OCI-LY3 (cell line): ENCODE data around the gene CHST13.

Experiments used
- EZH2phosphoT487 ChIP-seq: fragments of 200-600 bp; shearing (Covaris generic); IDR thresholded peaks from 2 replicates; pipeline ENCODE4 v1.6.1; 2018; ENCODE audit warnings: antibody characterized with exemption, mixed run types, low read depth
- TF ChIP-seq, protein P1 (sequence below): fragments of 200-600, 300-600 bp; sonication (generic); IDR thresholded peaks from 2 replicates; pipeline ENCODE4 v1.5.1; 2014; ENCODE audit warnings: antibody characterized with exemption, low read length, low read depth

DNA sequence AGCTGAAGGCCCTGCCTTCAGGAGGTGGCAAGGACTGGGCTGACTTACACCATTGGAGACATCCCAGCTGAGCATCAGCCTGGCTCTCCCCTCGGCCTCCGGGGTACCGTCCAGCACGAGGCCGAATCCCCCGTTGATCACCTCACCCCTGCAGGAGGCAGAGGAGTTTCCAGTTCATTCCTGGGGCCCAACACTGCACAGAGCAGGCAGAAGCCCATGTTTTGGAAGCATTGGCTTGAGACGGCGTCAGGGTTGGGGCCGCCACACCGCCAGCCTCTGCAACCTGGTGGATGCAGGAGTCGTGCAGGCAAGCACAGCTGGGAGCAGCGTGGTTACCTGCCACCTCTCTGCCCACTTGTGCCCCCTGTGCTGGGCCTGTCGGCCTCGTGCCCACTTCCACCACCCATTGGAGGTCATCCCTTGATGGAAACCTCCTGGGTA lies 40.6 kb upstream of the CHST13 start:
- no peak for TF ChIP-seq EZH2phosphoT487
- TF ChIP-seq, protein P1, sequence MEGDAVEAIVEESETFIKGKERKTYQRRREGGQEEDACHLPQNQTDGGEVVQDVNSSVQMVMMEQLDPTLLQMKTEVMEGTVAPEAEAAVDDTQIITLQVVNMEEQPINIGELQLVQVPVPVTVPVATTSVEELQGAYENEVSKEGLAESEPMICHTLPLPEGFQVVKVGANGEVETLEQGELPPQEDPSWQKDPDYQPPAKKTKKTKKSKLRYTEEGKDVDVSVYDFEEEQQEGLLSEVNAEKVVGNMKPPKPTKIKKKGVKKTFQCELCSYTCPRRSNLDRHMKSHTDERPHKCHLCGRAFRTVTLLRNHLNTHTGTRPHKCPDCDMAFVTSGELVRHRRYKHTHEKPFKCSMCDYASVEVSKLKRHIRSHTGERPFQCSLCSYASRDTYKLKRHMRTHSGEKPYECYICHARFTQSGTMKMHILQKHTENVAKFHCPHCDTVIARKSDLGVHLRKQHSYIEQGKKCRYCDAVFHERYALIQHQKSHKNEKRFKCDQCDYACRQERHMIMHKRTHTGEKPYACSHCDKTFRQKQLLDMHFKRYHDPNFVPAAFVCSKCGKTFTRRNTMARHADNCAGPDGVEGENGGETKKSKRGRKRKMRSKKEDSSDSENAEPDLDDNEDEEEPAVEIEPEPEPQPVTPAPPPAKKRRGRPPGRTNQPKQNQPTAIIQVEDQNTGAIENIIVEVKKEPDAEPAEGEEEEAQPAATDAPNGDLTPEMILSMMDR: no peak
